HepG2 (cell line): Measurements from ENCODE around the gene ITPK1. TPM values are rescaled to one million over a fixed set of nuclear protein-coding genes. Genes with fewer than 3 reads are reported as not detected.
A peak's percentile ranks its signal among the peaks of the same experiment; 100 is the strongest.

Experiments
- ATAC-seq: fragments of 200-7000 bp; cut with Tn5 transposase; 3 replicates; pipeline ENCODE4 v1.9.1; 2020; ENCODE audit warnings: mild to moderate bottlenecking, moderate library complexity
- BruUV-seq: library from RNA; stranded (reverse); fragments of 400-500 nt; replicated peaks from 2 replicates; lab custom pipeline; 2021; lab: Mats Ljungman, UMichigan
- CTCF ChIA-PET: fragments of 300-600 bp; formaldehyde crosslinking; extraction: SDS; loops from one replicate; lab custom pipeline; 2021; ENCODE audit warnings: low total read pairs, inconsistent platforms, low intra/inter-chr PET ratio; lab: Yijun Ruan, JAX
- POLR2A ChIA-PET: fragments of 350-600 bp; sonication (Branson Sonifier 250); formaldehyde crosslinking; loops from one replicate; lab custom pipeline; 2020; ENCODE audit warnings: antibody characterized with exemption, inconsistent platforms; lab: Yijun Ruan, JAX
- DNase-seq: peaks from one replicate; pipeline ENCODE4 v3.0.0-alpha.2; 2015; ENCODE audit warnings: low spot score
- FAIRE-seq: peaks from 3 replicates; lab custom pipeline; 2011; peaks lifted over from hg19 to GRCh38; lab: Jason Lieb, UNC
- H2AFZ ChIP-seq: one replicate; pipeline ENCODE4 v1.6.1; 2011; ENCODE audit warnings: low read length, inconsistent platforms
- H3K27ac ChIP-seq: fragments of 300-600 bp; 3 replicates; pipeline ENCODE4 v1.8.0; 2011; ENCODE audit warnings: mixed run types, mild to moderate bottlenecking, mixed read lengths, low read length, inconsistent platforms; ENCODE audit not compliant: insufficient read depth; ENCODE audit errors: extremely low read length
- H3K27me3 ChIP-seq, 2 experiments: fragments of 200-600 bp in 1 of 2; 2 replicates in 1 of 2; 3 replicates in 1 of 2; pipeline versions ENCODE4 v1.6.0 to v1.8.0; 2011; ENCODE audit warnings: low read length in 2 of 2, mild to moderate bottlenecking in 2 of 2, moderate library complexity in 2 of 2, inconsistent platforms in 1 of 2; ENCODE audit not compliant: insufficient read depth in 2 of 2, control insufficient read depth in 1 of 2
- H3K36me3 ChIP-seq, 2 experiments: fragments of 200-600 bp in 1 of 2; replicated peaks in 1 of 2; 2 replicates in 1 of 2; 3 replicates in 1 of 2; pipeline versions ENCODE4 v1.5.1 to v1.8.0; 2011; ENCODE audit warnings: low read length in 2 of 2, inconsistent platforms in 1 of 2; ENCODE audit not compliant: insufficient read depth in 2 of 2, control insufficient read depth in 1 of 2
- H3K4me1 ChIP-seq: 2 replicates; pipeline ENCODE4 v1.5.1; 2012; ENCODE audit warnings: low read length, inconsistent platforms; ENCODE audit not compliant: insufficient read depth
- H3K4me2 ChIP-seq: 2 replicates; pipeline ENCODE4 v1.6.0; 2011; ENCODE audit warnings: low read depth, low read length, inconsistent platforms
- H3K4me3 ChIP-seq, 3 experiments: fragments of 200-600 bp in 1 of 3; sonication (generic), shearing (Covaris generic) in 1 of 3; replicated peaks in 1 of 3; 2 replicates each; pipeline ENCODE4 v1.5.1; 2011 to 2016; ENCODE audit warnings: low read length in 3 of 3, inconsistent platforms in 2 of 3, low read depth in 2 of 3, mild to moderate bottlenecking in 2 of 3, control low read depth in 1 of 3, mixed read lengths in 1 of 3; ENCODE audit not compliant: insufficient read depth in 1 of 3
- H3K79me2 ChIP-seq: one replicate; pipeline ENCODE4 v1.6.1; 2011; ENCODE audit warnings: low read length, inconsistent platforms; ENCODE audit not compliant: insufficient read depth
- H3K9ac ChIP-seq: 2 replicates; pipeline ENCODE4 v1.6.0; 2011; ENCODE audit warnings: mild to moderate bottlenecking, low read depth, low read length, inconsistent platforms; ENCODE audit not compliant: insufficient read depth
- H3K9me3 ChIP-seq: 2 replicates; pipeline ENCODE4 v1.5.1; 2012; ENCODE audit warnings: mild to moderate bottlenecking, low read length
- H4K20me1 ChIP-seq: 2 replicates; pipeline ENCODE4 v1.6.0; 2011; ENCODE audit warnings: inconsistent platforms, mild to moderate bottlenecking, low read length, moderate library complexity; ENCODE audit not compliant: insufficient read depth
- CHCHD3 ChIP-seq: sonication (generic); formaldehyde crosslinking; IDR thresholded peaks from 2 replicates; pipeline ENCODE4 v1.8.0; 2022; ENCODE audit warnings: mild to moderate bottlenecking, missing genetic modification reagents, moderate library complexity
- HNF4A ChIP-seq: sonication (generic); formaldehyde crosslinking; IDR thresholded peaks from 2 replicates; pipeline ENCODE4 v1.4.0; 2020; ENCODE audit warnings: missing genetic modification reagents
- RORA ChIP-seq: sonication (generic); formaldehyde crosslinking; IDR thresholded peaks from 2 replicates; pipeline ENCODE4 v1.5.0; 2020; ENCODE audit warnings: mild to moderate bottlenecking, missing genetic modification reagents, moderate library complexity
- ZBTB34 ChIP-seq: sonication (generic); formaldehyde crosslinking; IDR thresholded peaks from 2 replicates; pipeline ENCODE4 v1.8.0; 2022; ENCODE audit warnings: mild to moderate bottlenecking, missing genetic modification reagents
- ZNF3 ChIP-seq: IDR thresholded peaks from 2 replicates; pipeline ENCODE4 v1.7.0; 2017; ENCODE audit warnings: inconsistent platforms
- WGBS: methylation state at CpG from one replicate; pipeline ENCODE4 v1.1.6; 2017; ENCODE audit warnings: low lambda C conversion rate; 5-methylcytosine and 5-hydroxymethylcytosine counted together
- in situ Hi-C: cut with HindIII; loops from 2 replicates; pipeline ENCODE4 v1.10.0; 2017; ENCODE audit warnings: low pct_unique_long_range_greater_than_20kb; ENCODE audit not compliant: extremely low pct_ligation_motif_present
- intact Hi-C: fragments of 100-400 bp; cut with micrococcal nuclease; formaldehyde crosslinking; loops from one replicate; pipeline ENCODE4 v1.10.0; 2022; ENCODE audit not compliant: unreplicated experiment
- polyA plus RNA-seq, 8 experiments: library from polyadenylated mRNA; depleted of rRNA in 3 of 8; stranded (reverse) in 7 of 8; unstranded in 1 of 8; fragments of >200 nt; fragmentation: Illumina TruSeq in 4 of 8; extraction: Trizol in 4 of 8; gene quantifications; 2 replicates each; pipeline versions ENCODE4 v1.2.1 to v1.2.3, GENCODE V29; 2011 to 2016; ENCODE audit warnings: low read depth in 4 of 8, missing spikeins in 1 of 8, mixed read lengths in 1 of 8; ENCODE audit not compliant: insufficient read depth in 1 of 8
- total RNA-seq, 5 experiments: library from RNA; depleted of rRNA; stranded (reverse); fragments of >200 nt; fragmentation: Illumina TruSeq; extraction: Trizol; gene quantifications; 2 replicates each; pipeline ENCODE4 v1.2.3, GENCODE V29; 2016; ENCODE audit warnings: low read depth in 1 of 5

ITPK1 gene
- total and polyA plus RNA-seq, 2 of the 13 experiments (the other 11 are each of a cell fraction or from before 2014, with no cell fraction given) = 20.5 to 47.5 TPM

GRCh38 chr14:93059917-93060545, 55.7 kb downstream of the ITPK1 start (continued):
- no peak for TF ChIP-seq CHCHD3 (CRISPR knock-in tag)
- TF ChIP-seq HNF4A (CRISPR knock-in tag) = 0 out of 2 replicates have a peak, but pooled peaks have one; percentile 21
- TF ChIP-seq ZBTB34 (CRISPR knock-in tag) = no peak
- TF ChIP-seq ZNF3 (CRISPR knock-in tag) = no peak

GRCh38 chr14:93059260-93059659, 56.5 kb downstream of the ITPK1 start:
- Histone ChIP-seq H3K79me2 (no peaks in the 10 kb centered on the region), H3K9ac (no peak overlapping the region), H3K27ac (no peak overlapping the region)
- in situ Hi-C loops = no loop called here
- no peak for ATAC-seq
- no peak for TF ChIP-seq RORA (CRISPR knock-in tag)
- TF ChIP-seq, all 625 proteins: peak for 0
- Histone ChIP-seq H3K4me1 (peaks cover 51% of the 10 kb centered on the region), H2AFZ (no peak overlapping the region), H3K4me3 (no peak overlapping the region), H3K27me3 (no peaks in the 10 kb centered on the region), H3K4me2 (no peak overlapping the region), H3K9me3 (no peaks in the 10 kb centered on the region), H4K20me1 (0 out of 2 replicates have a peak, but pooled peaks cover 4% of the 10 kb centered on the region), H3K36me3 (no peaks in the 10 kb centered on the region)
- CTCF ChIA-PET = no interaction called here
- BruUV-seq = no TSS peak
- DNase-seq (no peak), FAIRE-seq (no peak)
- POLR2A ChIA-PET = no interaction called here
- 99% methylated on average over 16 of the region's 16 CpGs for WGBS
- intact Hi-C loops = no loop called here
